ENCODE data around the gene CASP10. TPM values are rescaled to one million over a fixed set of nuclear protein-coding genes. Genes with fewer than 3 reads are reported as not detected.

CASP10 gene
- total and polyA plus RNA-seq, 9 of the 15 experiments (the other 6 are each of a cell fraction or from before 2014, with no cell fraction given) = 7.1 to 20.4 (median 10.8) TPM

GRCh38 chr2:201154615-201155399 lies 28.1 kb upstream of the CASP10 start:
- Histone ChIP-seq H3K36me3 (ENCODE audit: control insufficient read depth, insufficient read depth, low read length) (peaks cover 65% of the 10 kb centered on the region), H3K4me2 (ENCODE audit: insufficient read depth, low read length) (no peak overlapping the region), H3K79me2 (ENCODE audit: control insufficient read depth, insufficient read depth, low read length) (peaks cover 6% of the 10 kb centered on the region; the same call in 1 of the 3 replicates), H3K27me3 (ENCODE audit: control insufficient read depth in 2 of 2, insufficient read depth in 2 of 2, low read length in 2 of 2) (no peaks in the 10 kb centered on the region), H4K20me1 (replicated peaks; ENCODE audit: control insufficient read depth, insufficient read depth, low read length) (no peaks in the 10 kb centered on the region), H2AFZ (ENCODE audit: low read depth, low read length) (no peak overlapping the region), H3K9me1 (ENCODE audit: control insufficient read depth, insufficient read depth, low read length) (no peaks in the 10 kb centered on the region), H3K4me3 (no peak overlapping the region), H3K9ac (ENCODE audit: insufficient read depth in 1 of 2, low read depth in 2 of 2, low read length in 2 of 2) (no peak overlapping the region), H3K9me3 (replicated peaks; ENCODE audit: control insufficient read depth, insufficient read depth, low read depth, low read length) (no peaks in the 10 kb centered on the region), H3K27ac (ENCODE audit: extremely low read depth, low read depth, low read length) (no peak overlapping the region), H3K4me1 (replicated peaks in 1 of 2; ENCODE audit: control insufficient read depth in 2 of 2, insufficient read depth in 2 of 2, low read length in 2 of 2) (peaks cover 9 to 28% of the 10 kb centered on the region in 2 experiments)
- FAIRE-seq = no peak
- no peak for TF ChIP-seq ZC3H8 (IDR thresholded peaks at IDR 0.05)
- TF ChIP-seq PYGO2 (tag; IDR thresholded peaks at IDR 0.05) = no peak
- TF ChIP-seq, protein P1, sequence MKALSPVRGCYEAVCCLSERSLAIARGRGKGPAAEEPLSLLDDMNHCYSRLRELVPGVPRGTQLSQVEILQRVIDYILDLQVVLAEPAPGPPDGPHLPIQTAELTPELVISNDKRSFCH (CRISPR knock-in tag; IDR thresholded peaks at IDR 0.05) = no peak
- TF ChIP-seq, protein P1 (tag; IDR thresholded peaks at IDR 0.05) = no peak
- TF ChIP-seq ZKSCAN1 (IDR thresholded peaks at IDR 0.05; ENCODE audit: low read depth, low read length) = peak; percentile 65
- no peak for TF ChIP-seq DEAF1 (CRISPR knock-in tag; IDR thresholded peaks at IDR 0.05)
- no peak for ATAC-seq
- in situ Hi-C loops (cut with MboI) = no loop called here
- WGBS (ENCODE audit: insufficient coverage, low coverage, missing lambda C conversion rate) = 81% methylated on average over 6 of the region's 9 CpGs
- DNase-seq (ENCODE audit: extremely low read depth in 1 of 4, low spot score in 3 of 4) = no peak
- intact Hi-C loops (cut with micrococcal nuclease) = loop anchor here (5.0 kb wide), 1 partner anchor 193 kb away; the partner anchor contains the start of gene ORC2
- no TSS peak for BruUV-seq (replicated peaks)
- POLR2A ChIA-PET = interaction anchor here (0.8 to 1.7 kb wide), 3 partner anchors 9 to 210 kb away, joined by 3 to 6 read pairs (median 5); no protein-coding TSS in a partner anchor
- CTCF ChIA-PET (ENCODE audit: low intra/inter-chr PET ratio) = no interaction called here

Measured in K562 (cell line).